Measurements from ENCODE around the gene WDR18. TPM values are rescaled to one million over a fixed set of nuclear protein-coding genes. Genes with fewer than 3 reads are reported as not detected.

The WDR18 gene
- total and polyA plus RNA-seq, 2 of the 8 experiments (the other 6 are each of a cell fraction or from before 2014, with no cell fraction given): 87.7 to 177 TPM

DNA sequence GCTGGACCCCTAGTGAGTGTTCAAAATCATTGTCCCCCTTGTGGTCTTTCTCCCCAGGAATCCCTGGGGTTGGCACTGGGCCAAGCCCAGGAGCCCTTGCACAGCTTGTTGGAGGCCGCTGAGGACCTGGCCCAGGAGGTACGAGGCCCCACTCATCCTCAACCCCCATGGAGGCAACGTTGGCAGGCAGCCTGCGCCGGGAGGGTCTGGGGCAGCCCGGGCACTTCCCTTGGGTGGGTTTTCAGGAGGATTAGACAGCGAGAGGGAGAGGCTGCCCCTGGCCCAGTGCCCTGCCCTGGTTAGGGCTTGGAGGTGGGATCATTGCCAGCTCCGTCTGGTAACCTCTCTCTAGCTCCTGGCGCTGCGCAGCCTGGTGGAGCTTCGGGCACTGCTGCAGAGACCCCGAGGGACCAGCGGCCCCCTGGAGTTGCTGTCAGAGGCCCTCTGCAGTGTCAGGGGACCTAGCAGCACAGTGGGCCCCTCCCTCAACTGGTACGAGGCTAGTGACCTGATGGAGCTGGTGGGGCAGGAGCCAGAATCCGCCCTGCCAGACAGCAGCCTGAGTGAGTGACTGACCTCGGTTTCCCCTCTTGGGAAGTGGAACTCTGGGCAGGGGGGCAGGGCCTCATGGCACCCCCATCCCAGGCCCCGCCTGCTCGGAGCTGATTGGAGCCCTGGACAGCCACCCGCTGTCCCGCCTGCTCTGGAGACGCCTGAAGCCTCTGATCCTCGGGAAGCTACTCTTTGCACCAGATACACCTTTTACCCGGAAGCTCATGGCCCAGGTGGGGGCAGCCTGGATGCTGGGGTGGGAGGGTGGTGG, 58.8 kb downstream of the WDR18 start:
- H3K14ac ChIP-seq (ENCODE audit: insufficient read length): no peak overlapping the region
- no peak overlapping the region for H3K23ac ChIP-seq (ENCODE audit: insufficient read length)
- H3K9me3 ChIP-seq (ENCODE audit: insufficient read depth in 2 of 2, low read depth in 1 of 2, low read length in 1 of 2): no peaks in the 10 kb centered on the region
- H3K4ac ChIP-seq (replicated peaks; ENCODE audit: insufficient read length, low read depth, low read length): no peak overlapping the region
- no peak overlapping the region for H2BK5ac ChIP-seq (ENCODE audit: low read depth, low read length)
- no peak overlapping the region for H3K56ac ChIP-seq (replicated peaks; ENCODE audit: insufficient read length, low read depth, low read length)
- H3K9ac ChIP-seq (replicated peaks in 1 of 4; ENCODE audit: extremely low read depth in 1 of 4, low read depth in 3 of 4, low read length in 3 of 4): no peak overlapping the region
- no peak overlapping the region for H2BK15ac ChIP-seq (ENCODE audit: low read length)
- ChIA-PET POLR2A (ENCODE audit: partially characterized antibody) (interaction anchor here (0.8 to 16.4 kb wide), 7 partner anchors 7 to 226 kb away, joined by 3 to 509 read pairs (median 6); partner anchors contain the start of genes CIRBP, CNN2 and RNU6-2), CTCF (ENCODE audit: partially characterized antibody) (interaction anchor here (0.6 to 4.8 kb wide), 6 partner anchors 13 to 178 kb away, joined by 3 to 27 read pairs (median 4); partner anchors contain the start of gene ARHGAP45)
- no peaks in the 10 kb centered on the region for H3K79me1 ChIP-seq (ENCODE audit: low read depth, low read length)
- 86% methylated on average over 21 of the region's 23 CpGs; no CpG with 5 or more reads in 1 of the 2 experiments for WGBS, 2 experiments (ENCODE audit: extremely low coverage in 1 of 2, insufficient coverage in 1 of 2, insufficient read length in 1 of 2, insufficient replicate concordance in 2 of 2, low coverage in 1 of 2, low lambda C conversion rate in 2 of 2, missing lambda C conversion rate in 1 of 2)
- H3K23me2 ChIP-seq (ENCODE audit: low read depth, low read length): peaks cover 10% of the 10 kb centered on the region
- H3K4me2 ChIP-seq (ENCODE audit: insufficient read depth in 1 of 2, low read depth in 2 of 2, low read length in 2 of 2): no peak overlapping the region
- H3K4me3 ChIP-seq (ENCODE audit: extremely low read depth in 1 of 4, insufficient read depth in 2 of 4, low read depth in 3 of 4, low read length in 4 of 4): no peak overlapping the region
- no peak overlapping the region for H4K5ac ChIP-seq (ENCODE audit: insufficient read length, low read depth, low read length)
- H2BK12ac ChIP-seq (ENCODE audit: low read depth, low read length): no peak overlapping the region
- DNase-seq (ENCODE audit: low read depth in 1 of 2, low spot score in 2 of 2) (no peak), FAIRE-seq (no peak)
- H2AFZ ChIP-seq (ENCODE audit: low read length): no peak overlapping the region
- no peak overlapping the region; the same call in 1 of the 2 replicates for H3K18ac ChIP-seq (ENCODE audit: extremely low read depth, low read length)
- no peak overlapping the region for H2AK5ac ChIP-seq (ENCODE audit: low read depth, low read length)
- no peak overlapping the region for H4K8ac ChIP-seq (ENCODE audit: extremely low read depth, insufficient read depth, low read length)
- H4K91ac ChIP-seq (replicated peaks; ENCODE audit: insufficient read length, low read length): no peak overlapping the region
- H3K79me2 ChIP-seq (ENCODE audit: control insufficient read depth in 1 of 2, insufficient read depth in 2 of 2, low read length in 2 of 2): no peaks in the 10 kb centered on the region
- peaks cover 0 to 10% (median 9%) of the 10 kb centered on the region in 4 experiments; a peak in 6 of 7 replicates for H3K4me1 ChIP-seq (replicated peaks in 1 of 4; ENCODE audit: control insufficient read depth in 3 of 4, insufficient read depth in 4 of 4, low read length in 3 of 4)
- no peak overlapping the region for H2BK20ac ChIP-seq (ENCODE audit: low read length)
- H3K27me3 ChIP-seq (replicated peaks in 1 of 4; ENCODE audit: control insufficient read depth in 3 of 4, extremely low read depth in 1 of 4, insufficient read depth in 3 of 4, low read length in 3 of 4): no peaks in the 10 kb centered on the region
- H4K20me1 ChIP-seq (replicated peaks in 1 of 2; ENCODE audit: control insufficient read depth in 1 of 2, insufficient read depth in 2 of 2, low read length in 2 of 2): peaks cover 0 to 2% of the 10 kb centered on the region in 2 experiments
- H3K27ac ChIP-seq (ENCODE audit: low read depth, low read length): no peak overlapping the region
- H3K36me3 ChIP-seq (ENCODE audit: control insufficient read depth in 2 of 4, insufficient read depth in 4 of 4, low read length in 3 of 4): peaks cover 0 to 14% (median 4%) of the 10 kb centered on the region in 4 experiments; a peak in 4 of 8 replicates
- H2BK120ac ChIP-seq (replicated peaks; ENCODE audit: low read depth, low read length): no peak overlapping the region
- TF ChIP-seq EZH2 (IDR thresholded peaks at IDR 0.05; ENCODE audit: low read depth, low read length, severe bottlenecking) (no peak), CHD2 (IDR thresholded peaks at IDR 0.05; ENCODE audit: low read length) (no peak), EGR1 (IDR thresholded peaks at IDR 0.05; ENCODE audit: borderline replicate concordance, low read depth, low read length) (no peak), HDAC6 (IDR thresholded peaks at IDR 0.05; ENCODE audit: low read depth, low read length) (no peak), SIX5 (IDR thresholded peaks at IDR 0.05; ENCODE audit: low read depth, low read length) (no peak), SP4 (IDR thresholded peaks at IDR 0.05; ENCODE audit: low read length) (no peak), NANOG (IDR thresholded peaks at IDR 0.05; ENCODE audit: insufficient read depth, low read depth, low read length, poor library complexity, severe bottlenecking) (no peak), SIN3A (conservative IDR thresholded peaks at IDR 0.05 in 1 of 2, IDR thresholded peaks at IDR 0.05 in 1 of 2; ENCODE audit: low read depth in 1 of 2, low read length in 2 of 2) (no peak)
- TF ChIP-seq, protein P1, sequence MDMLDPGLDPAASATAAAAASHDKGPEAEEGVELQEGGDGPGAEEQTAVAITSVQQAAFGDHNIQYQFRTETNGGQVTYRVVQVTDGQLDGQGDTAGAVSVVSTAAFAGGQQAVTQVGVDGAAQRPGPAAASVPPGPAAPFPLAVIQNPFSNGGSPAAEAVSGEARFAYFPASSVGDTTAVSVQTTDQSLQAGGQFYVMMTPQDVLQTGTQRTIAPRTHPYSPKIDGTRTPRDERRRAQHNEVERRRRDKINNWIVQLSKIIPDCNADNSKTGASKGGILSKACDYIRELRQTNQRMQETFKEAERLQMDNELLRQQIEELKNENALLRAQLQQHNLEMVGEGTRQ (IDR thresholded peaks at IDR 0.05; ENCODE audit: low read length): no peak

All from H1 (cell line).